ENCODE data around the gene ADGRB3.
"Not testable (repeated sequence)": the region's sequence is repeated elsewhere in the genome, so short reads cannot be mapped to it uniquely, and the experiment has no call there.

The ADGRB3 gene

DNA sequence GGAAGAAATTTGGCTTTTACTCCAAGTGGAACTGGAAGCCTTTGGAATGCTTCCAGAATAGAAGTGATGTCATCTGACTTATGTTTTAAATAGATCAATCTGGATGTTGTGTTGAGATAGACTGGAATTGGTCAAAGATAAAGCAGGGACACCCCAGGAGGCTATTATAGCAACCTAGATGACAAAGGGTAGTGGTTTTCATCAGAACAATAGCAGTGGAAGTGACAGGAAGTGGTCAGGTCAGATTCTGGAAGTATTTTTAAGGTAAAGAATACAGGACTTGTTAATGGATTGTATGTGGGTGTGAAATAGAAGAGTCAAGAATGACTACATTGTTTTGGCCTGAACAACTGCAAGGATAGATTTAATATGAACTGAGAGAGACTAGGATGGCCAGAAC lies 191.4 kb downstream of the ADGRB3 start:
- DNase-seq (ENCODE audit: low read depth) = no peak

DNA sequence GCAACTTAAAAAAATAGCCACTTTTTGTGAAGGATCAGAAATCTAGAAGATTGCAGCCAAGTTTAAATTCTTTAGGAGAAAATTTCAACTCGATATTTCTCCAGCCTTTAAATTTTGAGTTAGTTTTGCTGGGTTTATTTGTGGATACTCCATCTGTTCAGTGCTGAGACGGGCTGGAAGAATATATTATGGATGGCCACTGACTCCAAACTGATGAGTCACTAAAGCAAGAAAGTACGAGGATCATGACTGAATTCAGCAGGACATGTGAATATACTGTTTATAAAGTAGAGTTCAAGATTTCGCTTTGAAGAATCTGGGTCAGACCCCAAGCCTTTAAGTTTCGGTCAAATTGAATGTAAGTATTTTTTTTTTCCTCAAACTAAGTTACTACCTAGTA lies 199.5 kb downstream of the ADGRB3 start:
- DNase-seq (ENCODE audit: low read depth) = peak; percentile 6

DNA sequence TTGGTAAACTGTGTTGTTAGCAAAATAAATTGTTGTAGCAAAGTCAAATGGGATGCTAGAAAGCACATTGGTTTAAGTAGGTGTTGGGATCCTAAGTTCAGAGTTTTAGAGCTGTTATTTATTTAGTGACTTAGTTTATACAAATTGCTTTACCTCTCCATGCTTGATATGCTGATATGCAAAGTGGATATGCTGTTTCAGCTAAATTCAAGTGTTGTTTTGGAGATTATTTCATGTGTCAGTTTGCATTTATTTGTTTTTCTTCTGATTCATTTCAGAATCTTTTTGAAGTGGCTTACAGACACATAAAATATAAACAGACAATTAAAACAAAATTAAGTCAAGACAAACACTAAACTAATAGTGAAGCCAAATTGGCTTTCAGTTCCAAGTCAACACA lies 203.5 kb downstream of the ADGRB3 start:
- DNase-seq (ENCODE audit: low read depth) = no peak

GRCh38 chr6:68852791-68853190 lies 217.7 kb downstream of the ADGRB3 start:
- no peak for DNase-seq (ENCODE audit: low read depth)

- no peak for DNase-seq (ENCODE audit: low read depth)
Measured at GRCh38 chr6:68859233-68859632, 224.2 kb downstream of the ADGRB3 start.

GRCh38 chr6:68868646-68869045 lies 233.6 kb downstream of the ADGRB3 start:
- DNase-seq (ENCODE audit: low read depth) = no peak

- DNase-seq (ENCODE audit: low read depth) = no peak
Measured at GRCh38 chr6:68873236-68873635, 238.2 kb downstream of the ADGRB3 start.

DNA sequence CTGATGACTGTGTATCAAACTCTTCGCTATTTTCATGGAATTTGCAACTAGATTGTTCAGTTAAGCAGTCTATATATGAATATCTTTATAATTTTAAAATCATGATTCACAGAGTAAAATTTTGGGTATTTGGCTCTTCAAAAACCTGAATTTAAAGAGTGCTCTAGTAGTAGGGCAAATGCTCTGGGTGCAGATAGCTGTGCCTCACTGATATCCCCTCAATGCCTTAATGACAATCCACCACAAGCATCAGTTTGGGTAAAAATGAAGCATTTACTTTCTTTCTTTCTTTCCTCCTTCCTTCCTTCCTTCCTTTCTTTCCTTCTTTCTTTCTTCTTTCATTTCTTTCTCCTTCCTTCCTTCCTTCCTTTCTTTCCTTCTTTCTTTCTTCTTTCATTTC lies 239.7 kb downstream of the ADGRB3 start:
- DNase-seq (ENCODE audit: low read depth) = no peak

GRCh38 chr6:68875403-68875802 lies 240.3 kb downstream of the ADGRB3 start:
- DNase-seq (ENCODE audit: low read depth) = no peak

DNA sequence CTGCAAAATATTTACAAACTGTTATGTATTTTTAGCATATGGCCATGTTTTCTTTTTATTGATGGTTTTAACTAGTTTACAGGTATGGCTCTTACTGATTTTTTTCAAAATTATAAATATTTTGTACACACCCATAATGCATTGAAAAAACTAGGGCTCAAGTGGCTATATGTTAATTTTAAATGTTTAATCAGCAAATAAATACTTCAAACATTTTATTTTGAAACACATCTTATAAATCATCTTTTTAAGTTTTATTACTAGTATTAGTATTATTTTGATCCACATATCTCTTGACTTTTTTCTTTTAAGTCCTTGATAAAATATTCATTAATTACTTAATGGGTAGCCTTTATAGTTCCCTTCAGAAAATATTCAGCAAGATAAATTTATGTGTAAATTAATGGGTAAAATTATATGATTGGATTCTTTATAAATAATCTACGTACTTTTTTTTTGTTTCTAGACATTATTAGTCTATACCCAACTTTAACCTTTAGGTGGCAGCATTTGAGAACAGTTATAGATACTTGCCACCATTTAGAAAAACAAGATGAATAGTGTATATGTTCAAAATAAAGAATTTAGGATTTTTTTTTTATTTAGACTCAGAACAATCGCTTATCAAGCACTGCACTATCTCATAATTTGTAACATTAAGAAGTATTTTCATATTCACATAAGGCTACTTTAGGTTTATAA lies 241.9 kb downstream of the ADGRB3 start:
- peak; percentile 56 for DNase-seq (ENCODE audit: low read depth)

- no peak for DNase-seq (ENCODE audit: low read depth)
Measured at GRCh38 chr6:68880050-68880813, 245.2 kb downstream of the ADGRB3 start.

DNA sequence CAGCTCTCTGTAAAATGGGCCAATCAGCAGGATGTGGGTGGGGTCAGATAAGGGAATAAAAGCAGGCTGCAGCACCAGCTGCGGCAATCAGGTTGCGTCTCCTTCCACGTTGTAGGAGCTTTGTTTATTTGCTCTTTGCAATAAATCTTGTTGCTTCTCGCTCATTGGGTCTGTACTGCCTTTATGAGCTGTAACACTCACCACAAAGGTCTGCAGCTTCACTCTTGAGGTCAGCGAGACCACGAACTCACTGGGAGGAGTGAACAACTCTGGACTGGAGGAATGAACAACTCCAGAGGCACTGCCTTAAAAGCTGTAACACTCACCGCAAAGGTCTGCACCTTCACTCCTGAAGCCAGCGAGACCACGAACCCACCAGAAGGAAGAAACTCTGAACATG lies 248.2 kb downstream of the ADGRB3 start:
- not testable (repeated sequence) for DNase-seq (ENCODE audit: low read depth)

DNA sequence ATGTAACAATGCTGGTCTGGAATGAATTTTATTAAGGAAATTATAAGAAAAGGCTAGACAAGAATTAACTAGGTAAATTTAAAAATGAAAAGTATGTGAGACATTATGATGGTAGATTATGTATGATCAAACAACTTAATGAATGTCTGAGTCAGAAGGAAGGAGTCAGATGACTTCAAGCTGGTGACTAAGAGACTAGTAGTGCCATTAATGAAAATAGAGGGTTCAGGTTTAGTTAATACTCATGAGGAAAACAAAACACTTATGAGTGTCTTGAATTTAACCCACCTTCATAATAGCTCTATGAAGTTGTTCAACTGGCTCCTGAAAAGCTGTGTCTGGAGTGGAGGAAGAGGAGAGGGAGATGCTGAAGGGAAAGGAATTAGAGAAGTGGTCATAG lies 256.3 kb downstream of the ADGRB3 start:
- peak; percentile 47 for DNase-seq (ENCODE audit: low read depth)

DNA sequence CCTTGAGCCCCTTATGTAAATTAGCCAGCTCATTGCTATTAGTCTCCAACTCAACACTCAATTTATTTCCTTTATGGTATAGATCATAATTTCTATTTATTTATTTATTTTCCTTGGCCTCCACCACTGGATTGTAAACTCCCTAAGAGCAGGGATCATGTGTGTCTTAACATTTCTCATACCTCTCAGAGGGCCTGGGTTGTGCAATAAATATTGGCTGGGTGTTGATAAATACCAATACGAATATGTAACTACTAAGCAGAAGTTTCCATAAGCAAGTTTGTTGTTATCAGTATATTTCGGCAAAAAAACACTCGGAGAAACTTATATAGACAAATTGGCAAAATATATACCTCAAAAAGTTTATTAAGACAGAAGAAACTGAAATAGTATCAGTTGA lies 257.4 kb downstream of the ADGRB3 start:
- no peak for DNase-seq (ENCODE audit: low read depth)

DNA sequence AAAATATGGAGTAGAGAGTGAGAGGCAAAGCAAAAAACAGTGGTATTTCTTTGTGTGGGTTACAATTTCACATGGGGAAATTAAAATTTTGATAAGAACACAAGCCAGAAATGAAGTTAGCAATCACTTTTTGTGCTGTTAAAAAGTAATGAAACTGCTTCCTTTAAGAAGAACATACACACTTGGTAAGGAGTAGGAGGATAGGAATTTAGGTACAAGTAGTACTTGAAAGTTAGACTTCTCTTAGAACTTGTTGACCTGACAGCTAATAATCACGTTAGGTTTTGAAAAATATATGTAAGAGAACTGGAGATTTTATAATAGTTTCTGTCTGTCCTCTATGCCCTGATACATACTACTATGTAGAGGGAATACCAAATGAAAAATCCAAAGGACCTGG lies 260.8 kb downstream of the ADGRB3 start:
- DNase-seq (ENCODE audit: low read depth) = no peak

GRCh38 chr6:68901044-68901443 lies 266.0 kb downstream of the ADGRB3 start:
- no peak for DNase-seq (ENCODE audit: low read depth)

DNA sequence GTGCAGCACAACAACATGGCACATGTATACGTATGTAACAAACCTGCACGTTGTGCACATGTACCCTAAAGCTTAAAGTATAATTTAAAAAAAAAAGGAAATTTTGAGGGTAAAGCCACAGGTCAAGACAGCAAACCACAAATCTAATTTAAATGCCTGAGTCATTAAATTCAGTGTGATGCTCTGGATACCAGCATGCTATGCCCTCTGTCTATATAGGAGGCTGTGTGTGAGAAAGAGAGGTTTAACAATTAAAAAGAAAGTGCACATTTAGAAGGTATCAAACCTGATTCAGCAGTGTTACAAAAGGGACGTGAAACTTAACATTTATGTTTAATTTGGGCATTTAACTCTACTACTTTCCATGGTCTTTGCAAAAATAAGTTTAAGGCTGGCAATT lies 276.3 kb downstream of the ADGRB3 start:
- no peak for DNase-seq (ENCODE audit: low read depth)

DNA sequence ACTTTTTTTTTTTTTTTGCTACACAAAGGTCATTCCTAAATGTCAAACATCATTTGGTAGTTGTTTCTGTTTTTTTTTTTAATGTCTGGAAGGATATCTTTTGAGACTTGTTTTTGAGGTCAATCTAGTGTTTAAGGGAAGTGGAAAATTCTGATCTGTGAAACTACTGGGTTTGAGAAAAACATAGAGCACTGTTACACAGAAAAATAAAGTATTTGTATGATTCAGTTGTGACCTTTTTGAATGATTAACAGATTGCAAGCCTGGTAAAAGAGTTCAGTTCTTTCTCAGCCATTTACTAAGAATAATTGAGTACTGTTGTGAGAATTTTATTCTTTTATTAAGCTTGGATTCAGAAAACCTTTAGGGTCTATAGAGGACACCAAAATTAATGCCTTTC lies 276.7 kb downstream of the ADGRB3 start:
- no peak for DNase-seq (ENCODE audit: low read depth)

- not testable (repeated sequence) for DNase-seq (ENCODE audit: low read depth)
Measured at GRCh38 chr6:68912805-68913204, 277.7 kb downstream of the ADGRB3 start.

DNA sequence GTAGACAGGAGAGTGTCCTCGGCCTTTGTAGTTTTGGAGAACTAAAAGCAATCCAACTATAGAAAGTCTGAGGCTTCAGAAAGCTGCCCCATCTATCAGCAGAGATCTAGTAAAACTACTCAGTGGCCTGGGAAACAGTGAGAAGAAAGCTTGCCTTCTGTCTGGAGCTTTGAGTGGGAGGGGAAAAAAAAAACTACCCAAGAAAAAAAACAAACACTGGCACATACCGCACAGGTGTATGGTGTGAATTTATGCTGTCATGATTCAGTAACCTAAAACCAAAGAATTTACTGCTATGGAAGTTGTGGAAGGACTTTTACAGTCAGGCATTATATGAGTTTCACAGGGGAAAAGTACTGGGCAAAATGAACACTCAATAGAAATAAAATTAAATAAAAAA lies 280.5 kb downstream of the ADGRB3 start:
- no peak for DNase-seq (ENCODE audit: low read depth)

GRCh38 chr6:68919537-68919936 lies 284.5 kb downstream of the ADGRB3 start:
- DNase-seq (ENCODE audit: low read depth) = no peak

- DNase-seq (ENCODE audit: low read depth) = no peak
Measured at GRCh38 chr6:68941345-68941744, 306.3 kb downstream of the ADGRB3 start.

DNA sequence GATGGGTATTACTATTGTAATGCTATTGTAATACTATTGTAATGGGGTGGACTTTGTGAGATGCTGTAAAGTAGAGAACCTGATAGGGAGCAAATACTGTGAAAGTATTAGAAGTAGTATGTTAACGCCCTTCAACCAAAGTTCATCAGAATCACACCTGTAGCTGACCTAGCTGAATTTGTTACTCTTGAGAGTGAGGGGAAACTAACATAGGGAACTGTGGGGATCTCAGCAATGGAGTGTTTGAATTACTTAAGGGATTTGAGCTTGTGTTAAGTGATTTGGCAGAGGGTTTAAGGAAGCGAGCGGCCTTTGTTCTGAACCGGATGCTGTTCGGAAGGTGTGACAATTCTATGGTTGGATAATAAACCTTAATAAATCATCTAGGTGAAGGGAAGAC lies 312.6 kb downstream of the ADGRB3 start:
- DNase-seq (ENCODE audit: low read depth) = no peak

DNA sequence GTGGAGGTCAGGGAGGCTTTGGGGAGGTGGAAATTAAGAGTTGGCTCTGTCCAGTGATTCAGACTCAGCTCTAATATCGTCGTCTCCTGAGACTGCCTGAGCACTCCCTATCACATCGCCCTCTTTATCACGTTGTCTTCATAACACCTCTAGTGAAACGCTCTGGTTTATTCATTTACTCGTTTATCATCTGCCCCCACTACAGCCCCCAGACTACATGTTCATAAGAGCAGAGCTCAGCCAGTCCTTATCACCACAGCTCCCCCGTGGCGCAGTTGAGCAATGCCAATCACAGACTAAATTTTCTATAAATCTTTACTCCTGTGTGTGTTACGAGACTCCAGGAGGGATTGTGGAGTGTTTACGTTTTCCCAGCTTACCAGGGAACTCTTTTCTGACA lies 316.2 kb downstream of the ADGRB3 start:
- DNase-seq (ENCODE audit: low read depth) = no peak
